Measurements from ENCODE around the gene DPP7.

Gene DPP7

DNA sequence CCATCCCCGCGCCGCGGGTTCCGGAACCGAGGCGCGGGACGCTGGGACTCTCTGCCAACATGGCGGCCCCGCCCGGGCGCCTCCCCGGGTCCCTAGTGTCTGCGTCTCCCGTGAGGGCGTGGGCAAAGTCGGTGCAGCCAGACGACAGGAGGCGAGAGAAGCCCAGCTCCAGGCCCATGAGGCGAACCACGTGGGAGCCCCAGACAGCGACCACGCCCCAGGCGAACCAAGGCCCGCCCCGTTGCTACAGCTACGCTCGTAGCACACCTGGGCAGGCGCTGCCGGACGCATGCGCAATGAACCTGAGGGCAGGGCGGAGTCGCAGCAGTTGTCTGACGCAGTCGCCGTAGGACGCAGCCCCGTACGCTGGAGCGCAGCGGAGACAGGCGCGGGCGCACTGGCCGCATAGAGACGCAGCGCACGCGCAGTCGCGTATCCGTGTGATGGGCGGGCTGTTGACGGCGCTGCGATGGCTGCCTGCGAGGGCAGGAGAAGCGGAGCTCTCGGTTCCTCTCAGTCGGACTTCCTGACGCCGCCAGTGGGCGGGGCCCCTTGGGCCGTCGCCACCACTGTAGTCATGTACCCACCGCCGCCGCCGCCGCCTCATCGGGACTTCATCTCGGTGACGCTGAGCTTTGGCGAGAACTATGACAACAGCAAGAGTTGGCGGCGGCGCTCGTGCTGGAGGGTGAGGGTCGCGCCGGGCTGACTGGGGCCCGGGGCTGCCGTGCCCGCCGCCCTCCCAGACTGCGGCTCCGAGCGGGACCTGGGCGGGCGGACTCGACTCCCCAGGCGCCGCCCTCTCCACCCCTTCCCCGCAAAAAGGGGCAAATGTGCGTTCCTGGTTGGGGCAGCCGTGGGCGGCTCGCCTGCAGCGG is 27.8 kb downstream of the DPP7 start, which contains the start of gene MAN1B1:
MAN1B1 (plus strand) TSS at position 455 of the 878 bp plus-strand sequence; CDS start at position 470, 15 bp downstream.
- peak; percentile 97 to 98 for DNase-seq

DNA sequence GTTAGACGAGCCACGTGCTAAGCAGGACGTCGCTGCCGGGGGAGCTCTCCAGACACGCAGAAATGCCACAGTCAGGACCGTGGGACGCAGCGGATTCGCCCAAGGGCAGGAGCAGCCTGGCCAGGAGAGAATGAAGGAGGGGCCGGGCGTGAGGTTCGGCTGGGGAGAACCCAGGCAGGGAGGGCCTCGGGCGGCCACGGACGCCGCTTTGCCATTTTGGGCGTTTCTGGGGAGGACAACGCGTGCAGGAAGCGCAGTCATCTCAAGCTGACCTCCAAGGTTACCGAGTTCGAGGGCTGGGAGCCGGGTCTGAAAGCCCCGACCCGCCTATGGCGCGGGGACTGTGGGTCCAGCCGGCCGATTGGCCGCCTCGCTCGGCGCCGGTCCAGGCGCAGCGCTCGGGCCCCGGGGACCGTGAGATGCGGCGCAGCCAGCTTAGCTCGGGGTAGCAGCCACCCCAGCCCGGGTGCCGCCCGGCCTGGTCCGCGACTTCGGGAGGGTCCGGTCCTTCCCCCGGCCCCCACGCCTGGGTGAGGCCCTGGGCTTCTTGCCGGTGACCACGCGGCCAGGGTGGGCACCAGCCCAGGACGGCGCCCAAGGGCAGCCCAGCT is 28.5 kb downstream of the DPP7 start:
- DNase-seq = peak in 1 of 2 experiments; percentile 44

DNA sequence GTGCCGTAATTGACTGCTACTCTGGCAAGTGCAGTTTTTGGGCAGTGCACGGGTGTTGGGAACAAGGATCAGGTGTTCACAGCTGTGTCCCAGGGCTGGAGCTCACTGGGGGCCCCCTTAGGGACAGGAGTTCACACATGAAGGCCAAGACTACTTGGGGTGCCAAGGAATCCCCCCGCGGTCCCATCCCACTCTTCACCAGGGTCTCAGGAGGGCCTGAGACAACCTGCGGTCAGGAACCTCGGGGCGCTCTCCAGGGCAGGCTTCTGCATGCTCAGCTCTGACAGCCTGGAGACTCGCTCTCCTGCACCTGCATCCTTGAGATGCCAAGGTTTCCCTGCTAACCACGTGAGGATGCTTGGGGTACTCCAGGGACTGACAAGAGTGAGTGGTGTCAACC is 30.0 kb downstream of the DPP7 start:
- DNase-seq = no peak

DNA sequence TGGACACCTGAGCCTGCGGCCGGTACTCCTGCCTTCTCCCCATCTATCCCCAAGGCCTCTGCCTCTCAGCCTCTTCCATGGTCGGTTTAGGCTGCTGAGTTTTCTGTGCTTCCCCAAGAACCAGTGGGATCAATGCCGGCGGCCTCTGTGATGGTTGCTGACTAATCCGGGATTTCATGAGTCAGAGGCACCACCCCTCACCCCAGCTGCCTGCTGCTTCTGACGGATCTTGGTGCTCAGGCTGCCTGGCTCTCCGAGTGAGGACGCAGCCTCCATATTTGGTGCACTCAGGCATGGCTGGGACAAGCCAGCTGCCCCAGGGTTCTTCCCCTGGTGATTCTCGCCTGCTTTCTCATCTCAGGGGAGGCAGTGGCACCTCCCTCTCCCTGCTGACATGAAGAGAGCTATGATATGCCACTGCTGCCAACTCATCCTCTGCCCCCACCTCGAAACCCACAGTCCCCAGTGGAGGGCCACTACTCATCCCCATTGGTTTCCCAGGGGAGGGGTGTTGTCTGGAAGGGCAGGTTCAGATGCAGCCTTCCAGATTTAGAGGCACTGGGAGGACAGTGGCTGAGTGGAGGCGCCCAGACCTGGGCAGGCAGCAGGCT is 31.0 kb downstream of the DPP7 start:
- peak; percentile 3 to 35 for DNase-seq

DNA sequence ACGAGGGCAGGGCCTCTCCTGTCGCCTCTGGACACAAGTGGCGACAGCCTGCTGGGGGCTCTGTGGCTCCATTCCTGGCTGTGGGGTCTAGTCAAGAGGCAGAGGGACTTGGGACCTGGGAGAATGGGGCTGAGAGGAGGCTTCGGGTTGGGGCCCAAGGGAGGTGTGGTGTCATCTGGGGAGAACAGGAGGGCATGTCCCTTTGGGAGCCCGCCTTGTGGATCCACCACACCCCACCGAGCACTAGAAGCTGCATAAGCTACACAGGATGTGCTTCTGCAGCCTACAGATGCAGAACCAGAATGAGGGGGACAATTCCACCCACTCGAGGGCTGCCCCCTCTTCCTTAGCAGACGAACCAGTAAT is 31.6 kb downstream of the DPP7 start:
- no peak for DNase-seq

DNA sequence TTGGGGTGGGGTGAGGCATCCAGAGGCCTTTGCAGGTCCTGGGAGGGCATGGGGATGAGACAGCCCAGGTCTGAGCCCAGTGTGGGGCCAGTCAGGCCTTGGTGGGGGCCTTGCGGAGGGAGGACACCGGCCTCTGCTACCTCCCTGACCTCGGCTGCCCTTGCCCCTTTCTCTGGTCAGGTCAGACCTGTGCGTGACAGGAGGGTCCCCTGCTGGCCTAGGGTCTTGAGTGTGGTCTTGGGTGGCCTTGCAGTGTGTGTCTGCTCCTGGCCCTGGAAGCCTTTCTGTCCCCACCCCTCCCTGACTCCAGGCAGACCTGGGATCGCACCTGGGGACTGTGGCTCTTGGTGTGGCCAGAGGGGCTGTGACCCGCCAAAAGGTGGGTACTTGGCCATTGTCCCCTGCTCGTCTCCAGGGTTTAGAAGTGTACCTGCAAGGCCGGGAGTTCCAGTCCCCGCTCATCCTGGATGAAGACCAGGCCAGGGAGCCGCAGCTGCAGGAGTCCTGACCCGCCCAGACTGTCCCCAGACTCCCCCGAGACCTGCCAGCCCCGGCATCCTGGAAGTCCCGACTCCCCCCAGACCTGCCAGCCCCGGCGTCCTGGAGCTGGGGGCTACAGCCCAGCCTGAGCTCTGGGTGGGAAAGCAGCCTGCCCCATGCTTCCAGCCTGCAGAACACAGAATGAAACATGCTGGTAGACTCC is 32.2 kb downstream of the DPP7 start:
- DNase-seq = no peak

DNA sequence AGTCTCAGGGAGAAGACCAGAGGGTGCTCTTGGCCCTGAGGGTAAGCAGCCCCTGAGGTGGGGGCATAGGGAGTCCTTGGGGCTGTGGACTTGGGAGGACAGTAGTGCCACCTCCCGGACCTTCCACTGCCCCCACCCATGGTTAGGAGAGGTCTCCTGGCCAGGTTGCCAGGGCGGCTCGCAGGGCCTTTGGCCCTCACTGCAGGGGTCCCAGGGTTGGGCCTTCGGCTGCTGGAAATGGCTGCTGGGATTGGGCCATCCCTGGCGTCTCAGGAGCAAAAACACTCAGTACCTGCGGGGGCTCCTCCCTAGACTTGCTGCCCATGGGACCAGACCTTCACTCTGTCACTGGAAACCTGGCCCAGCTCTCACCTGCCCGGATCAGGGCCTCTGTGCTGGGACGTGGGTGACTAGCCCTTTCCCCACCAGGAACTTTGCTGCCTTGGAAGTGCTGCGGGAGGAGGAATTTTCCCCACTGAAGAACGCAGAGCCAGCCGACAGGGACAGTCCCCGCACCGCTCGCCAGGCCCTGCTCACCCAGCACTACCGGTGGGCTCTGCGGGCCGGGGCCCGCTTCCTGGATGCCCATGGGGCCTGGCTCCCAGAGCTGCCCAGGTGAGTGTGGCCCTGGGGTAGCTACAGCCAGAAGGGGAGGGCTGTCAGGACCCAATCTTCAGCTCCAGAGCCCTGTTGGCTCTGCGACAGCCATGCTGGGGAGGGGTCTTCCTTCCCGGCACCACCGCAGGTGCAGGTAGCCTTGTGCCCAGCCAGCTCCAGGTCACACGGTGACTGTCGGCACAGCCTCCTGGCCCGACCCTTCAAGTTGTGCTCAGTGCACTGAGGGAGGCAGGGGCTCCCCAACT is 34.0 kb downstream of the DPP7 start:
- DNase-seq = no peak

DNA sequence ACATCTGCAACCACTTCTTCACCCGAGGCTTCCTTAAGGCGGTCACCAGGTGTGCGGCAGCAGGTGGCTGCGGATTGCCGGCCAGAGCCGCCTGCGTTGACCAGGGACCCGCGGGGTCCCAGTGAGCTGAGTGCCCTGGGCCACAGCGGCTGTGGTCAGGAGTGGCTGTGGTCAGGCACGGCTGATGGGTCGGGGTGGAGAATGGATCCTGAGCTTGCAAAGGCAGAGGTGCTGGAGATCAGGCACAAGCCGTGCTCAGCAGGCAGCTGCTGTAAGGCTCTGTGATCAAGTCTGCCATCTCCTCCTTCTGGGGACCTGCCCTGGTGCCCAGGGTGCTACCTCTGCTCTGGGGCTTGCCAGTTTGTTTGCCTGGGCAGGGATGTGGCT is 35.1 kb downstream of the DPP7 start:
- no peak for DNase-seq

DNA sequence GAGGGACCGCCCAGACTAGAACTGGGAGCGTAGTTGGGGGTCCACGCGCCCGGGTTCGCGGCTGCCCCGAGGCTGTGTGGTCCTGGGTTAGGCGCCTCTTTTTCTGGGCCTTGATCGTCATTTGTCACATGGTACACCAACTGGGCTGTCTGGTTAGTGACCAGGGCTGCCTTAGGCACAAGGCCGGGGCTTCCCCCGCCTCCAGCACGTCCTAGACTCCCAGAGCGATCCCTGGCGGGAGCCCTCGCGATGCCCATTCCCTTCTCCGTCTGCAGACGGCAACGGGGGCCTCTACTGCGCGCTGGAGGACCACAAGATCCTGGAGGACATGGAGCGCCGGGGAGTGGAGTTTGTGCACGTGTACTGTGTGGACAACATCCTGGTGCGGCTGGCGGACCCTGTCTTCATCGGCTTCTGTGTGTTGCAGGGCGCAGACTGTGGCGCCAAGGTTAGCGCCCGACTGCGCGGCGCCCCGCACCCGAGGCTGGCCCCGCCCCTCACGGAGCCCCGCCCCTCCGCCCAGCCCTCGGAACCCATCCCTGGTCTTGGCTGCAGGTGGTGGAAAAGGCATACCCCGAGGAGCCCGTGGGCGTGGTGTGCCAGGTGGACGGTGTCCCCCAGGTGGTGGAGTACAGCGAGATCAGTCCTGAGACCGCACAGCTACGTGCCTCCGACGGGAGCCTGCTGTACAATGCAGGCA is 35.7 kb downstream of the DPP7 start:
- DNase-seq = no peak

DNA sequence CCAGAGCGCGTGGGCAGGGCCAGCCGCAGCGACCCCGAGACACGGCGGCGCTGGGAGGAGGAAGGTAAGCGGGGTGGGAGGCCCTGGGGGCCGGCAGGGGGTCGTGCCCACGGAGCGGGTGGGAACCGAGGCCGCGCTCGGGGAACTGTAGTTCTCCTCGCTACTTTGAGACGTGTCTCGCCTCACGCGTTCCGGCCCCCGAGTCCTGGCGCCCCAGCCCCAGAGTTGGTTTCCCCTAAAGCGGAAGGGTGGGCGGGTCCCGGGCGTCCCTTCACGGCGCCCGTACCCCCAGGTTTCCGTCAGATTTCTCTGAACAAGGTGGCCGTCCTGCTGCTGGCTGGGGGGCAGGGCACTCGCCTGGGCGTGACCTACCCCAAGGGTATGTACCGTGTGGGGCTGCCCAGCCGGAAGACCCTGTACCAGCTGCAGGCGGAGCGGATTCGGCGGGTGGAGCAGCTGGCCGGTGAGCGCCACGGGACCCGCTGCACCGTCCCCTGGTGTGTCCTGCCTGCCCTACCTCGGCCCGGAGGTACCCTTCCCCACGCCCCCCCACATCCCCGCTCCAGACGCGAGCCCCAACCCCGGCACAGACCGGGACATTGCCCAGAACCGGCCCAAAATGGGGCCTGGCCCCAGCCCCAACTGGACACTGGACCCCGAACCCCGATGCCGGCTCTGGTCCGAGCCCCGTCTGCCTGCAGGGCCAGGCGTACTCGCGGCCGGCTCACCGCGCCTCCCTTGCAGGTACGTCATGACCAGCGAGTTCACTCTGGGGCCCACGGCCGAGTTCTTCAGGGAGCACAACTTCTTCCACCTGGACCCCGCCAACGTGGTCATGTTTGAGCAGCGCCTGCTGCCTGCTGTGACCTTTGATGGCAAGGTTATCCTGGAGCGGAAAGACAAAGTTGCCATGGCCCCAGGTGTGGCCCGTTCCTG is 36.5 kb downstream of the DPP7 start:
- DNase-seq = no peak

DNA sequence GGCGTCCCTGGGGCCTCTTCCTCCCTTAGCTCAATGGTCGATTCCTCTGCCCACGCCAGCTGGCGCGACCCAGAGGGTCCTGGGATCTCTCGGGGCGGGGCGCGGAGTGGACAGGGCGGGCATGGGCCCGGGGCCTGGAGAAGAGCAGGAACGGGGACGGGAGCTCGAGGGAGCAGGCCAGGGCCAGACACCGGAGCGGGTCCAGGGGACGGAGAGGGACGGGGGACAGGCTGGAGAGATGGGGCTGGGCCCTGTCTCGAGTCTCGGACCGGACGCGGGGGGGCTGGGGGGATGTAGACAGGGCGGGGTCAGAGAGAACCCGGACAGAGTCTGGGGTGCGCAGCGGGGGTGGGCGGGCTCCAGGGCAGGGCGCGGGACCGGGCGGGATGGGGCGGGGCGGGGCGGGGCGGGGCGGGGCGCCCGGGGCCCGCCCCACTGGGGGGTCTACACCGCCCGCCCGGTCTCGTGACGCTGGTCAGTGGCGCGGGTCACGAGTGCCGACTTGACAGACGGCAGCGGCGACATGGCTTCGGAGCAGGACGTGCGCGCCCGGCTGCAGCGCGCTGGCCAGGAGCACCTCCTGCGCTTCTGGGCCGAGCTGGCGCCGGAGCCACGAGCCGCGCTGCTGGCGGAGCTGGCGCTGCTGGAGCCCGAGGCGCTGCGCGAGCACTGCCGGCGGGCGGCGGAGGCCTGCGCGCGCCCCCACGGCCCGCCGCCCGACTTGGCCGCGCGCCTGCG is 37.4 kb downstream of the DPP7 start, which contains the start of gene UAP1L1:
UAP1L1 (plus strand) TSS at position 508 of the 738 bp plus-strand sequence; CDS start at position 524, 16 bp downstream.
- DNase-seq = peak; percentile 4 to 35

DNA sequence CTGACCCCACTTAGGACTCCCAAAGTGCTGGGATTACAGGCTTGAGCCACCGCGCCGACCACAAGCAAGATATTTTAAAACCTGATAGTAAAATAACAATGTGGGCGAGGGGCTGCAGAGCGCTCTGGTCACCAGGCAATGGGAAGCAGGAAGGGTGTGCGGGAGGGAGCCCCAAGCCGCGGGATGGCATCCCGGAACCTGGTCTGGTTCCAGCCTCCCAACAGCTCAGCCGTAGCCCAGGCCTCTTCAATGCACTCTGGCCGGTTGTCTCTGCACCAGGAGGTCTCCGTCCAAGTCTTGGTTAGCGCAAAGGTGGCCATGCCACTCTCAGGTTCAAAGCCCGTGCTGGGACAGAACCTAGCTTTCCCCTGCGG is 37.9 kb downstream of the DPP7 start:
- DNase-seq = no peak

DNA sequence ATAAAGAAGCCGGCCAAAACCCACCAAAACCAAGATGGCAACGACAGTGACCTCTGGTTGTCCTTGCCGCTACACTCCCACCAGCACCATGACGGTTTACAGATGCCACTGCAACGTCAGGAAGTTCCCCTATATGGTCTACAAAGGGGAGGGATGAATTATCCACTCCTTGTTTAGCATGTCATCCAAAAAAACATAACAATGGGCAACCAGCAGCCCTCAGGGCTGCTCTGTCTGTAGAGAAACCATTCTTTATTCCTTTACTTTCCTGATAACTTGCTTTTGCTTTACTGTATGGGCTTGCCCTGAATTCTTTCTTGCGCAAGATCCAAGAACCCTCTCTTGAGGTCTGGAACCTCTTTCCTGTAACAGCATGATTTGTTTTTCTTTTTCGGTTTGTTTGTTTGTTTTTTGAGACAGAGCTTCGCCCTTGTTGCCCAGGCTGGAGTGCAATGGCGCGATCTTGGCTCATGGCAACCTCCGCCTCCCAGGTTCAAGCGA is 39.2 kb downstream of the DPP7 start:
- no peak for DNase-seq

DNA sequence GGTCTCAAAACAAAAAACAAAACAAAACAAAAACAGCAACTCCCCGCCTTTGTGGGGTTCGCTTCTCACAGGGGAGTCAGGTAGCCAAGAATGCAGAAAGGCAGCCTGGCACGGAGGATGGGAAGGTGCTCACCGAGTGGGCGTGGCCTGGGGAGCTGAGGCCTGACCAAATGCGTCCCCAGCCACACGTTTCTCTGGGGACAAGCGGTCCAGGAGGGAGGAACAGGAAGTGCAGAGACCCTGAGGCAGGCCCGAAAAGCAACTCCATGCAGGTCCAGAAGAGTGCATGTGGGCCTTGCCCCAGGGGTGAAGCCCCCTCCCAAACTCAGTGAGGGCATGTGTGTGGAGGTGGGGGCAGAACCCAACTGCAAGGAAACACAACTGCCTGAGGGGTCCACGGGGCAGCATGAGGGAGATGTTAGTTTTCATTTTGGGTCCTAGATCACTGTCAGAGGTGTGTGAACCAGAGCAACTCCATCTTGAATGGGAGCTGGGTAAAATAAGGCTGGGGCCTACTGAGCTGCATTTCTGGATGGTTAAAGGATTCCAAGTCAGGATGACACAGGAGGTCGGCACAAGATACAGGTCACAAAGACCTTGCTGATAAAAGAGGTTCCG is 39.8 kb downstream of the DPP7 start:
- no peak for DNase-seq

DNA sequence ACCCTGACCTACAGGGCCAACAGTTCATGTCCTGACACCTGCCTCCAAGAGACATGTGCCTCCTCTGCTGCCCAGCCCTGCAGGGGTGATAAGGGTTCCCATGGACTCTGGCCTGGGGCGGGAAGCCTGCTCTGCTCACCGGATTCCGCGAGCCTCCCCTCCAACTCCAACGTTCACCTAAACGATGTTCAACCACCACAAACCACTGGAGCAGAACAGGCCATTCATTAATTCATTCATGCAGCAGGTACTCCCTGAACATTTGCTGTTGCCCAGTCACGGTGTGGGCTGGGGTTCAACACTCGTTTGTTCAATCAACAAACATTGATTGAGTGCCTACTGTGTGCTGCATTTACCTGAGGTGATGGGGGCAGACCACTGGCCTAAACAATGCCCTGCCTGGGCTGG is 40.5 kb downstream of the DPP7 start:
- no peak for DNase-seq

DNA sequence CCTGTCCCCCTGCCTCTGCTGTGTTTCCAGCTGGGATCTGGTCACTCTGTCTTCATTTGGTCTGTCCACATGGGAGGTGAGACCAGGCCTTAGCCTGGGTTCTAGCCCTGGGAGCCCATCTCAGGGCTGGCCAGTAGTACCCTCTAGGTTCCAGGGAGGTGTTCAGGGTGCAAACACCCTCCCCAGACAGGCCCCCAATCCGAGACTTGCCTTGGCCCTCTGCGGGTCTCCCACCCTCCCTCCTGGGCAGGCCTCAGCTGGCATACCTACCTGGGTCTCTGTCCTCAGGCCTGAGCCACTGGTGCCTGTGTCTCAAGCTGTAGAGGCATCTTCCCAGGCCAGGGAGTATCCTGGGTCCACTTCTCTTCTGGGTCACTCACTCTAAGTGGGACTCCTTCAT is 43.3 kb downstream of the DPP7 start:
- DNase-seq = no peak

DNA sequence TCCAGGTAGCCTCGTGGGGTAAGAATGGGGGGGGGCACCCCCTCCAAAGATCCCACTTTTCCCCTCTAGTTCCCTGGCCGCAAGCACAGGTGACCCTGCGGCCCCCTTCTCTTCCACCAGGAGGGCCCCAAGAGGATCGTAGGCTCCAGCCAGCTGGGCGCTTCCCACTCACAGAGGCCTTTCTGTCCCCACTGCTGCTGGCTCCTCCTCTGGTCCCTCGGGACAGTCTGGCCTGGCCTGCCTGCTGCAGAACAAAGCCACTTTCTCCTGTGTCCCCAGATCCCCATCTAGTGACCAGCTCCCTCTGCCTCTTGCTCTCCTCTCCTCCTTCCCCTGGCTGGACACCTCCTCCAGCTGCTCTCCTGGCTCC is 43.6 kb downstream of the DPP7 start:
- DNase-seq = peak in 1 of 2 experiments; percentile 41

DNA sequence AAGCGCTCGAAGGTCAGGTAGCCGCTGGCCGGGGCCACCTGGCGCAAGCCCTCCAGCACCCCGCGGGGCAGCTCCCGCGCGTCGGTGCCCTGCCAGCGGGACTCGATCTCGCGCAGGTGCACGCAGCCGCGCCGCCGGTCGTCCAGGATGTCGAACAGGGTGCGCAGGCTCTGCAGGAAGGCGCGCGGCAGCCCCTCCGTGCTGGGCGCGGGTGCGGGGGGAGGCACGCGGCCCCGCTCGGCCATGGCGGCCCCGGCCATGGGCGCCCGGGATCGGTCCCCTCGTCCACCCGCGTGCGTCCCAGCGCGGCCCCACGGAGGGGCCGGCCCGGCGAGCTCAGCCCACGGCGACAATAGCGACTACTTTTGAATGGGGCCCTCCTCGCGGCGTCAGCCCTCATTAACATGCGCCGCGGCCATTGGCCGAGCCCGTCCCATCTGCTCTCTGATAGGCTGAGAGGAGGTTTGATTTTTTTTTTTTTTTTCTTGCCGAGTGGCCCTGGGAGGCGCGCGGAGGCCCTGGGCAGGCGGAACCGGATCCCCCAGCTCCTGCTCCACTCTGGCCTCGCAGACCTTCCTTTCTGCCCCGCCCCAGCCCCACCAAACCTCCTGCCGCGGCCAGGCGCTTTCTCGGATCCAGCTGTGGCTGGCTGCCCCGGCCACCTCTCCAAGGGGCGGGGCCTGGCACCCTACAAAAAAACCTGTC is 44.2 kb downstream of the DPP7 start, which contains the start of gene SAPCD2:
SAPCD2 (minus strand) TSS at position 357 of the 705 bp plus-strand sequence; CDS start at position 260, 97 bp downstream.
- peak; percentile 89 to 91 for DNase-seq
